Loucy (cell line): ENCODE results near the gene HEPHL1.

Experiments
- H2AFZ ChIP-seq: fragments of 200-600 bp; sonication (generic); 2 replicates; pipeline ENCODE4 v1.6.0; 2016; ENCODE audit warnings: antibody characterized with exemption, mild to moderate bottlenecking, low read length, moderate library complexity
- H3F3A ChIP-seq: fragments of 200-600 bp; 2 replicates; pipeline ENCODE4 v1.6.0; 2016; ENCODE audit warnings: antibody characterized with exemption, low read depth, mild to moderate bottlenecking
- H3K27me3 ChIP-seq: fragments of 200-600 bp; sonication (generic); 2 replicates; pipeline ENCODE4 v1.6.1; 2014; ENCODE audit warnings: low read length, mild to moderate bottlenecking; ENCODE audit not compliant: insufficient read depth, poor library complexity, severe bottlenecking
- H3K36me3 ChIP-seq: fragments of 200-600 bp; sonication (generic); 2 replicates; pipeline ENCODE4 v1.6.1; 2016; ENCODE audit warnings: low read length; ENCODE audit not compliant: insufficient read depth
- H3K4me1 ChIP-seq: fragments of 200-600 bp; sonication (generic); 2 replicates; pipeline ENCODE4 v1.5.1; 2014; ENCODE audit warnings: low read length, mild to moderate bottlenecking; ENCODE audit not compliant: insufficient read depth, poor library complexity, severe bottlenecking
- H3K4me2 ChIP-seq: fragments of 200-600 bp; sonication (generic); 2 replicates; pipeline ENCODE4 v1.6.0; 2014; ENCODE audit warnings: antibody characterized with exemption, low read length, low read depth, mild to moderate bottlenecking; ENCODE audit not compliant: poor library complexity, severe bottlenecking
- H3K4me3 ChIP-seq: fragments of 200-600 bp; sonication (generic); 2 replicates; pipeline ENCODE4 v1.5.1; 2014; ENCODE audit warnings: low read length, mild to moderate bottlenecking, mixed read lengths; ENCODE audit not compliant: poor library complexity, severe bottlenecking
- H3K79me2 ChIP-seq: fragments of 200-600 bp; sonication (generic); 2 replicates; pipeline ENCODE4 v1.6.1; 2014; ENCODE audit warnings: low read length; ENCODE audit not compliant: insufficient read depth
- H3K9ac ChIP-seq: fragments of 200-600 bp; sonication (generic); 2 replicates; pipeline ENCODE4 v1.6.0; 2014; ENCODE audit warnings: mild to moderate bottlenecking, low read depth, low read length, moderate library complexity; ENCODE audit not compliant: poor library complexity, severe bottlenecking
- H3K9me2 ChIP-seq: fragments of 200-600 bp; sonication (generic); replicated peaks from 2 replicates; pipeline ENCODE4 v1.6.1; 2016; ENCODE audit warnings: low read depth, low read length, mixed read lengths
- H3K9me3 ChIP-seq: fragments of 200-600 bp; sonication (generic); 2 replicates; pipeline ENCODE4 v1.6.1; 2014; ENCODE audit warnings: mild to moderate bottlenecking, antibody characterized with exemption, low read length, low read depth; ENCODE audit not compliant: insufficient read depth
- H4K20me1 ChIP-seq: fragments of 200-600 bp; sonication (generic); 2 replicates; pipeline ENCODE4 v1.6.0; 2014; ENCODE audit warnings: antibody characterized with exemption, low read length, mild to moderate bottlenecking; ENCODE audit not compliant: insufficient read depth, poor library complexity, severe bottlenecking
- EZH2phosphoT487 ChIP-seq: fragments of 200-600 bp; IDR thresholded peaks from 2 replicates; pipeline ENCODE4 v1.6.1; 2018; ENCODE audit warnings: antibody characterized with exemption, mild to moderate bottlenecking, moderate library complexity, borderline replicate concordance
- TF ChIP-seq, protein P1 (sequence below): fragments of 200-600 bp; sonication (generic); conservative IDR thresholded peaks from 2 replicates; pipeline ENCODE4 v1.5.1; 2014; ENCODE audit warnings: mild to moderate bottlenecking, antibody characterized with exemption, low read length

The HEPHL1 gene

DNA sequence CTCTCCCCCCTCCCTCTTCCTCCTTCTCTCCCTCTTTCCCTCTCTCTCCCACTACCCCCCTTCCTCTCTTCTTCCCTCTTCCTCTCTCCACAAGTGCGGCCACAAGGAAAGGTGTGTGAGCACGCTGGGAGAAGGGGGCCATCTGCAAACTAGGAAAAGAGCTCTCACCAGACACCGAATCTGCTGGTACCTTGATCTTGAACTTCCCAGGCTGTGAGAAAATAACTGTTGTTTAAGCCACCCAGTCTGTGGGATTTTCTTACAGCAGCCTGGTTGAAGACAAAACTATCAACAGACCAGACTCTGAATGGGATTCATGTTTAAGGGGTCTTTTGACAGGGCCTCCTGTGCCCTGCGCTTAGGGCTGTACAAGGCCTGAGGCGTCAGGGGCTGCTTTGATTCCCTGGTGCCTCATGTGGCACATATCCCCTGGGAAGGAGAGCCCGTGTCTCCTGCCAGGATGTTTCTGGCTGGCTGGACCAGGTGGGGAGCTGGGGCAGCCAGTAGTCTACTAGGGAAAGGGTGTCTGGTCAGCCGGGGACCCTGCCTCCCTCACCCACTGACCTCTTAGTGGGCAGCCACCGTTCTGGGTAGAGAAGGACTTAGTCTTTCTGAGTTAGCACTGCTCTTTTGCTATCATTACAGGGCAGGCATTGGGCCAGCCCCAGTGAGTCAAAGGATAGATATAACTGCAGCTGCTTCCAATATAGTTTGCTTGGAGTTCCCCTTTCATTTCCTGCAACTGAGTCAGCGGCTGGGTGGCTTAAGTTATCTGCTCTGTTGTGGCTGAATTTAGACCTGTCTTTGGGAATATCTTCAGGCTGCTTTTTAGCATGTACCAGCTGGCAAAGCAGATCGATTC is 113.7 kb downstream of the HEPHL1 start:
- peak overlapping the region; percentile 92 for H3K4me2 ChIP-seq
- peak overlapping the region; percentile 92 for H3K4me3 ChIP-seq
- H3K9me2 ChIP-seq = no peaks in the 10 kb centered on the region
- H2AFZ ChIP-seq = no peak overlapping the region
- H3F3A ChIP-seq = no peaks in the 10 kb centered on the region
- H3K79me2 ChIP-seq = peaks cover 94% of the 10 kb centered on the region
- no peaks in the 10 kb centered on the region for H3K36me3 ChIP-seq
- no peaks in the 10 kb centered on the region for H3K27me3 ChIP-seq
- no peaks in the 10 kb centered on the region for H3K9me3 ChIP-seq
- H3K9ac ChIP-seq = no peak overlapping the region
- H3K4me1 ChIP-seq = peaks cover 69% of the 10 kb centered on the region
- no peak for TF ChIP-seq EZH2phosphoT487
- TF ChIP-seq, protein P1, sequence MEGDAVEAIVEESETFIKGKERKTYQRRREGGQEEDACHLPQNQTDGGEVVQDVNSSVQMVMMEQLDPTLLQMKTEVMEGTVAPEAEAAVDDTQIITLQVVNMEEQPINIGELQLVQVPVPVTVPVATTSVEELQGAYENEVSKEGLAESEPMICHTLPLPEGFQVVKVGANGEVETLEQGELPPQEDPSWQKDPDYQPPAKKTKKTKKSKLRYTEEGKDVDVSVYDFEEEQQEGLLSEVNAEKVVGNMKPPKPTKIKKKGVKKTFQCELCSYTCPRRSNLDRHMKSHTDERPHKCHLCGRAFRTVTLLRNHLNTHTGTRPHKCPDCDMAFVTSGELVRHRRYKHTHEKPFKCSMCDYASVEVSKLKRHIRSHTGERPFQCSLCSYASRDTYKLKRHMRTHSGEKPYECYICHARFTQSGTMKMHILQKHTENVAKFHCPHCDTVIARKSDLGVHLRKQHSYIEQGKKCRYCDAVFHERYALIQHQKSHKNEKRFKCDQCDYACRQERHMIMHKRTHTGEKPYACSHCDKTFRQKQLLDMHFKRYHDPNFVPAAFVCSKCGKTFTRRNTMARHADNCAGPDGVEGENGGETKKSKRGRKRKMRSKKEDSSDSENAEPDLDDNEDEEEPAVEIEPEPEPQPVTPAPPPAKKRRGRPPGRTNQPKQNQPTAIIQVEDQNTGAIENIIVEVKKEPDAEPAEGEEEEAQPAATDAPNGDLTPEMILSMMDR = no peak
- peaks cover 66% of the 10 kb centered on the region for H4K20me1 ChIP-seq

DNA sequence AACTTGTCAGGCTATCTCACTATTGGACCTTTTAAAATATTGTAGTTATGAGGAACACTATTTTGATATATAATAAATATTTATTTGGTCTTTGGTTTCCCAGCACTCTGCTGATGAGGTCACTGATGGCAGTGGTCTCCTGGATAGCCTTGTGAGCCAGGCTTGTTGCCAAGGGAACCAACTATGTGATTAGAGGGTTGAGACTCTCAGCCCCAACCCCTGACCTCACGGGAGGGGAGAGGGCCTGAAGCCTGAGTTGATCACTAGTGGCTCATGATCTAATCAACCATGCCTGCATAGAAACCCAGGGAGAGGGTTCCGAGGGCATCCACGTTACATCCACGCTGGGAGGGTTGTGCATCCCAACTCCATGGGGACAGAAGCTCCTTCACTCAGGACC is 118.3 kb downstream of the HEPHL1 start:
- TF ChIP-seq EZH2phosphoT487 = no peak
- TF ChIP-seq, protein P1 = no peak
- Histone ChIP-seq H3K27me3 (no peaks in the 10 kb centered on the region), H3K36me3 (no peaks in the 10 kb centered on the region), H3K4me3 (no peak overlapping the region), H3K9me3 (no peaks in the 10 kb centered on the region), H3K9ac (no peak overlapping the region), H3F3A (no peaks in the 10 kb centered on the region), H3K4me1 (peaks cover 47% of the 10 kb centered on the region), H2AFZ (no peak overlapping the region), H3K4me2 (no peak overlapping the region), H3K9me2 (no peaks in the 10 kb centered on the region), H3K79me2 (peaks cover 91% of the 10 kb centered on the region), H4K20me1 (peaks cover 47% of the 10 kb centered on the region)

DNA sequence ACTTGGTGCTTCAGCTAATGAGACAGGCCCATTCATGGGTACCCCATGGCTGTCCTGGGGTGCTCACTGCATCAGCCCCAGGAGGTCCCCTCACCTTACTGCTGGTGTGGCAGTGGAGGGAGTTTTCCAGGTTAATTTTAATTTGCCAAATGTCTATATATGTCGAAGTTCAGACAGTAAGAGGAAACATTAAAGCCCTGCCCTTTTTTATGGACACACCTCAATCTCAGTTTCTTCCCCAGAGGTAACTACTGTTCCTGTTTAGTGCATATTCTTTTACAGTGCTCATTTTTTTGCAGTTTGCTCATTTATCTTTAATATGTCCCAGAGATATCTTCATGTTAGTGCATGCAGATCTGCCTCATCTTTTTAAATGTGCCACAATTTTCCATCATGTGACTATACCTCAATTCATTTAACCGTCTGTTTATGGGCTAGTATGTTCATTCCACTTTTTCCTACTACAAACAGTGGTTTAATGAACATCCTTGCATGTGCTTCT is 119.1 kb downstream of the HEPHL1 start:
- Histone ChIP-seq H3K27me3 (no peaks in the 10 kb centered on the region), H3K36me3 (no peaks in the 10 kb centered on the region), H3K4me2 (peak overlapping the region; percentile 10), H2AFZ (no peak overlapping the region), H3K4me1 (peaks cover 40% of the 10 kb centered on the region), H4K20me1 (peaks cover 51% of the 10 kb centered on the region), H3K79me2 (peaks cover 92% of the 10 kb centered on the region), H3K4me3 (no peak overlapping the region), H3K9me2 (no peaks in the 10 kb centered on the region), H3K9ac (no peak overlapping the region), H3F3A (no peaks in the 10 kb centered on the region), H3K9me3 (no peaks in the 10 kb centered on the region)
- TF ChIP-seq EZH2phosphoT487 = no peak
- TF ChIP-seq, protein P1 = no peak
